ENCODE results near the gene MAST2.

GRCh38 chr1:45971922-45972531 lies 168.6 kb downstream of the MAST2 start:
- TF ChIP-seq CTCF (IDR thresholded peaks at IDR 0.05) (no peak), POLR2AphosphoS5 (IDR thresholded peaks at IDR 0.05) (peak in 1 of 2 donors; percentile 4), POLR2A (IDR thresholded peaks at IDR 0.05) (no peak), EP300 (IDR thresholded peaks at IDR 0.05) (no peak)

Data from upper lobe of left lung (tissue), 4 donors.